ENCODE measurements around the gene DNAI1.

Gene DNAI1

DNA sequence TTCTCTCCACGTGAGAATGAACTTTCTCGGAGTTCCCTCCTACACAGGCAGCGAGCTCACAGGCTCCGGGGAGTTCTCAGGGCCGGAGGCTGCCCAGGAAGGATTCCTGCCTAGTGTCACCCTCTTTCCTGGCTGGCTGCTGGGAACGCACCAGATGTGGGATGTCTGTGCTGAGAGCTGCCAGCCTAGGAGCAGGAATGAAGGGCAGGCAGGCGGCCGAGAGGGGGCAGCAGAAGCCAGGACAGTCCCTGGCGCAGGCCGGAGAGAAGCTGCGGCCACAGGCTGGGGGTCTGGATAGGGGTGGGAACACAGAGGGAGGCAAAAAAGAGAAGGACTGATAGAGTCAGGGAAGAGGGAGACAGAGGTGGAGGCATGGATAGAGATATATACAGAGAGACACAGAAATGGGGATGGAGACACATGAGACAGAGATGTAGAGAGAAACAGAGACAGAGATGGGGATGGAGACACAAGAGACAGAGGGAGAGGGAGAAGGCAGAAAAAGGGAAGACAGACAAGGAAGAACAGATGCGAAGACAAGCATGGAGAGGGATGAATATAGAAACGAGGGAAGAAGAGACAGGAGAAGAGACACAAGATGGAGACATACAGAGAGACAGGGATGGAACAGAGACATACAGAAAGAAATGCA lies 89.5 kb downstream of the DNAI1 start:
- DNase-seq = peak; percentile 78

DNA sequence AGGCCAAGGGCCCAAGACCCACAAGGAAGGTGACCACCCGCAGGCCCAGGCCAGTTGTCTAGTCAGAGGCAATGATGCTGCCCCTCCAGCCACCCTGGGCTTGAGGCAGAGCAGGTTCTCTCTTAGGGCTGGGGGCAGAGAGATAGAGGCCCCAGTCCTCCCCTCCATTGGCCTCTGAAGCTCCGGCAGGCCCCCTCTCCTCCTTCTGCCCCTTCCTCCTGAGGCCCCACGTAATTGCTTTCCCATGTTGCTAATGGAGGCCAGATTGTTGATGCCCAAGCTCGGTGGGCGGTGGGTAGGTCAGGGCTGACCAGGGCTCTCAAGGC lies 90.8 kb downstream of the DNAI1 start:
- DNase-seq = no peak

DNA sequence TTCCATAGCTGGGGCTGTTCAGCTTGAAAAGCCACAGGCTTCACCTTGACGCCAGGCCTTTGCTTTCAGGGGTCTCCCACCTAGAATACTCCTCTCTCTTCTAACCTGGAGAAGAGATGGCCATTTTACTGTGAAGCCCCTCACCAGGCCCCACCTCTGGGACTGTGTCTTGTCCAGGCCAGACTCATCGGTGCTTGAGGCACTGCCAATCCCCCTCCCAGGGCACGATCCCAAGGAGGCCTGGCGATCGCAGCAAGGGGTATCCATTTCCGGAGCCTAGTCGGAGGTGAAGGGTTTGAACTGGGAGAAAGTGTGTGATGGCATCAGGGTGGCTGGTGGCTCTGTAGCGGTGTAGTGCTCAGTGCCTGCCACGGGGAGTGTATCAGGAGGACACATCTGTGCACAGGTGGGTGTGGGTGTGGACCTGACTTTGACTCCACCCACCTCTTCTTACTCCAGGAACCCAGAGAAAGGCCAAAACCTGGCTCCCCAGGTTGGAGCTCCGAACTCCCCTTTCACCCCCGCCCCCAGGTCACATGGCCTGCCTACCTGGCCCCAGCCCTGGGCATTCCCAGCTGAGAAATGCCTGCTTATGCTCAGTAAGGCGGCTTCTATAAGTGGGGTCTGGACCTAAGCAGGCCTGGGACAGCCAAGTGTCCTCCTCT lies 91.5 kb downstream of the DNAI1 start:
- DNase-seq = no peak

DNA sequence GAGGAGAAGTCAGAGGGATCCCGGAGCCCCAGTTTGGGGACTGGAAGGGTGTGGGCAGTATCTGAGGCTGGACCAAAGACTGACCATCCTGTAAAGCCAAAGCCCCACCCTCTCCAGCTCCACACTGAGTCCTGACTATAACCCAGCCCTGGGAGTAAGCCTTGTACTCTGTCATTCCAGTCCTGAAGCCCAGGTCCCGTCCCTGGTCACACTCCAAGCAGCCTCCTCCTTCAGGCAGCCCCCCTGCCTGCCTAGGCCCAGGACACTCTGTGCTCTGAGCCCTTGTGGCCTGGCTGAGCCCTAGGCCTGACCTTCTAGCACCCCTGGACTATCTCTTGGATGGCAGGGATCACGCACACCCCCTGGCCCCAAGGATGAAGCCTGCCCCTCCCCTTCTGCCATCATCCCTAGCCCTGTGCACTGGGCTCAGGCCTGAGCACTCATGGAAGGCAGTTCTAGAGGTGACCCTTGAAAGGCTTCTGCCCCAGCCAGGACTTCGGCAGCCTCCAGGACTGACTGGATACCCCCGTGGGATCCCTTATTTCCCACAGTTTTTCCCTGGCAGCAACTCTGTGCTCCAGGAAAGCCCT lies 92.2 kb downstream of the DNAI1 start:
- no peak for DNase-seq

DNA sequence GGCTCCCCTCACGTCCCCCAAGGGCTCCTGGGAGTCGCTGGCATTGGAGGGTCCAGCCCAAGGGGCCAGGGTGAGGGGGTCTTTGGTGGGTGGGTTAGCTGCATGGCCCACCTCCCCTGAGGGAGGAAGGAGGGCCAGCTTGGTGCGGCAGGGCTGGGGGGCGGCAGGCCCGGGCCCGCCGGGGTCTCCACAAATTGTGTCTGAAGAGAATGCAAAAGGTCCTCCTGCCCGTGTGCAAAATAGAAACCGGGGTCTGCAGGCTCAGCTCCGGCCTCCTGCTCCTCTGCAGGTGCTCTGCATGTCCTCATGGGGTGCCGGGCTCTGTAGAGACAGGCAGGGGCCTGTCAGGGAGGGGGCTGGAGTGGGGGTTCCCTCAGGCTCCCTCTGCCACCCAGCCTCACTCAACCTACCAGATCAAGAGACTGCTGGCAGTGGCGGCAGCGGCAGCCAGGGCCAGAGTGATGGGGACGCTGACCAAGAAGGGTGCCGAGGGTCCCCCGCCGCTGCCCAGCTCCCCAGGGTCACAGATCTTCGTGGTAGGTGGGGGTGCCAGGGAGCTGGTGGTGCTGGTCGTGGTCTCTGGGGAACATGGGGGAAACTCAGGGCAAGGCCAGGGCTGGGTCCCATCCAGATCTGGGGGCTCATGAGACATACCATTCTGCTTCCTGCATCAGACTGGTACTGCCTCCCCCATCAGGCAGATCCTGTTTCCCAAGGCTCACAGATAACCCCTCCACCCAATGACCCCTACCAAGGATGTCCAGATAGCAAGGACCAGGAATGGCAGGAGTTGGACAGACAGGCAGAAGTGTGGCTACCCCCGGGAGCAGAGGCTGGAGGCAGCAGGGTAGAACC lies 93.4 kb downstream of the DNAI1 start:
- no peak for DNase-seq

DNA sequence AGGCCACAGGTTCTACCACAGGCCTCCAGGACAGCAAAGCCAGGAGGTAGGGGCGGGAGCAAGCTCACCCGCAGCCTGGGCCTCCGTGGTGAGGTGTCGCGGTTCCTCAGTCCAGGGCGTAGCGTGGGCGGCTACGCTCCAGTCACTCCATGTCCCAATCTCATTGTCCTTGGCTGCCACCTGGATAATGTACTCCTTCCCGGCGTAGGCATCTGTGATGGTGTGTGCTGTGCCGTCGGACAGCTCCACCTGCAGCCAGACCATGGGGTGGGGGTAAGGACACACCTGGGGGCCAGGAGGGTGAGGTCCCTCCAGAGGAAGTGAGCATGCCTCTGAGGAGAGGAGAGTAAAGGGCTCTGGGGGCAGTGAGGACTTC lies 94.0 kb downstream of the DNAI1 start:
- DNase-seq = no peak

DNA sequence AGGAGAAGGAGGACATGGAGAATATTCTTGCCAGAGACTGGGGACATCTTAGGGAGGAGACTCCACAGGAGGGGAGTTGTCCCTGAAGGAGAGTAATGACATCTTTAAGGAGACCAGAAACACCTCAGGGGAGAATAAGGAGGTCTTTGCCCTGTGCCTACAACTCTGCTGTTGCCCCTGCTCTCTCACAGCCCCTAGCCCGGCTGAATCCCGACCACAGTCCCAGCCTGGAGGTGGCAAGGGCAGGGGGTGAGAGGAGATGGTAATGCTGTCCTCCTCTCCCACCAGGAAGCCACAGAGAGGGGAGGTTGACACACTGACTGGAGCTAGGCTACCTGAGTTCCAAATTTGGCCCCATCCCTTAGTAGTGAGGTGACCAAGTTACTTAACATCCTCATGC lies 94.4 kb downstream of the DNAI1 start:
- no peak for DNase-seq

DNA sequence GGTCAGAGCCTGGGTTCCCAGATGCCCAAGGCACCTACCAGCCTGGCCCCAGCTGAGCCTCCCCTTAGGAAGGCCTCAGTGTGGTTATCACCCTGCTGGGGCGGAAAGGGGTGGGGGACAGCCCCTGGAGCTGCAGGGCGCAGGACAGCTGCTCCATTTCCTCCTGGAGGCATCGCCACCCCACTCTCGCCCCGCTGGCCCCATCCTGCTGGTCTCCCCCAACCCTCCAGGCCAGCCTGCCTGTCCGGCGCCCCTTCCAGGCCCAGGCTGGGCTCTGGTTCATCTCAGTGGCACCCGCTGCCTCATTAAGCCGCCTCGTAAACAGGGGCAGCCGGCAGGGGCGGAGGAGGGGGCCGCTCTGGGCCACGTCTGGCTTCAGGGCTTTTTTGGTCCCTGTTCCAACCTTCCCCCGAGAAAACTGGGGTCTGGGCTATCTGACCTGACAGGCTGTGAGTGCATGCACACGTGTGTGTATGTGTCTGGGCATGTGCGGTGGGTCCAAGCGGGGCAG lies 95.0 kb downstream of the DNAI1 start:
- no peak for DNase-seq

DNA sequence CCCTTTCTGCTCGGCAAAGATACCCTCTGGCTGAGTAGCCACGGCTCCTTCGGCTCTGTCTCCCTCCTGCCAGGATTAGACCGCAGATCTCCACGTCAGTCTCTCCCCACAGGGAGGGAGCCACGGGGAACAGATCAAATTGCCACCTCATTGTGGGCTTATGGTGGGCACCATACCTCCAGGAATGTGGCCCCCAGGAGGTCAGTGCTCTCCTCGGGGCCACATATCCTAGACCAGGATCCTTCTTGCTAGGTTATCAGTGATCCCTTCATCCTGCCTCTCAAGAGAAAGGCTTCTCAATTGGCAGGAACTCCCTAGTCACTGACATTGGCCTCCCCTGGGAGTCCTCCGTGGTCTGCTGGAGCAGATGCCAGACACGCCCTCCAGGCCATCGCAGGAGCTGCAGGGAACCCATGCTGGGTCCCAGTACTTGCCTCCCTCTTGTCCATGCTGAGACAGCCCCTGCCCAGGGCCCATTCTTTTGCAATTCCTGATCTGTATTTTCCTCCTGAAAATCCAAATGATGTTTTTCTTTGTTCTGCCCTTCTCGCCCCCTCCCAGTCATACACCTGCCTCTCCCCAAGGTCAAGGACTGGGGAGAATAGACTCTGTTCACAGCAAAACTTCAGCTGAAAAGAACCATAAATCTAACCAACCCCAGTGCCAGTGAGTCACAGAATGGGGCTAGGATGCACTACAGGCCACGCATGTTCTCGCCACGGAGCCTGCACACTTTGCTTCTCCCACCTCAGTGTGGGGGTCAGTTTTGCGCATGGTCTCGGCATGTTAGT lies 95.8 kb downstream of the DNAI1 start:
- DNase-seq = peak; percentile 81

DNA sequence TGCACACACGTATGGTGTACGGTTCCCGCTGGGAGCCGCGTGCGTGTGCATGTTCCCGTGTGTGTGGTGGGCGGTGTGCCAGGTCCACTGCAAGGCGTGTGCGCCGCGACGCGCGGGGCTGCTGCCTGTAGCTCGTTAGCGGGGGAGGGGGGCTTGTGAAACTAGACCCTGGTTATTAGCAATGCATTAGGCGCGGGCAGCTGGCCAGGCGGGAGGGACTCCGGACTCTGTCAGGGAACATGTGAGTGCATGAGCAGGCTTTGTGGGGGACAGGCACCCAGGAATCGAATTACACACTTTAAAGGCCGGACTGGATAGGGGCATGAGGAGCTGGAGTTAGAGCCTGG lies 96.4 kb downstream of the DNAI1 start:
- peak; percentile 68 for DNase-seq

DNA sequence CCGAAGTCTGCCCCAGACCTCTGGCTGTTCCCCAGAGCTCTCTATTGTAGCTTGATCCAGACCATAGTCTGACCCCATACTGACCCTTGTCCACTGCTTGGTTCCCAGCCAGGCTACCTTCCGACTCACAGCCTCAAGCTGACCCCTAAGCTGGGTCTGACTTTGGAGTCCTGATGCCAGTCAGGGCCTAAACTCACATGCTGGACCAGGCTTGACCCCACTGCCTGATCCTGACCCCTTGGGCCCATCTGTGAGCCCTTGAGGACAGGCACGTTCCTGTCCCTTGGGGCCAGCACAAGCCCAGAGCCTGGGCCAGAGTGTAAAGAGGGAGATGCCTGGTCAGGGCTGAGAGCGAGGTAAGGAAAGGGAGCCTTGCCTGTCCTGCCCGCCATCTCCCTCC lies 96.9 kb downstream of the DNAI1 start:
- no peak for DNase-seq

DNA sequence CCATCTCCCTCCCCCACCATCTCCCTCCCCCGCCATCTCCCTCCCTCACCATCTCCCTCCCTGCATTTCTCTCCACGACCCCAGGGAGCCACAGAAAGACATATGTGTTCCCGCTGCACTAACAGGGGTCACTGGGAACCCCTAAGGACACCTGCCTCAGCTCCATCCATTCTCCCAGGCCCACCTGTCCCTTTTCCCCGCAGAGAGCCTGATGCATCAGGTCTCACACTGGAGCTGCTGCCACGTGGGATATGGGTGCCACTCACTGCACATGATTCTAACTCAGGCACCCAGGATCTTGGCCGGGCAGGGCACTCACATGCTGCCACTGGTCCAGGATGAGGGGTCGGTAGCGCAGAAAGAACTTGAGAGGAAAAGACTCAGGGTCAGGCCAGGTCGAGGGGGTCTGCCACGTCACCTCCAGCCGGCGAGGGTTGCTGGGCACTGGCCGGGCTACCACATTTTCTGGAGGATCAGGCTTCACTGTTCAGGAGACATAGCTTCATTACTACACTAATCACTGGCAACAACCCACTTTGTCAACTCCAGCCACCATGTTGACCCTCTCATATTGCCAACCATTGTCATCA lies 97.4 kb downstream of the DNAI1 start:
- DNase-seq = no peak

DNA sequence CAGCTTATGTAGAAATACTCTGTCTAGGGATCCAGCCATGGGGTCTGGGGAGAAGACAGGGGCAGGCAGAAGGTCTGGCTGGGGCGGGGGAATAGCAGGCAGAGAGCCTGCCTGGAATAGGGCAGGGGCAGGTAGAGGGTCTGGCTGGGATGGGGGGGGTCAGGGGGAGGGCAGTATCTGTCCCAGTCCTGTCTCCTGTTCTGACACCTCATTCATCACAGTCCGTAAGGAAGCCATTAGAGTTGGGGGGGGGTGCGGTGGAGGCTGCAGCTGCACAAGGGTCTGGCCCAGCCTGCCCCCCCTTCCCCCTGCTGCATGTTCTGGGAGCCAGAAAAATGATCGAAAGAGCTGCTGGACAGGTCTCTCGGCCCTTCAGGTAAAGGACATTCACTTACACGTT lies 98.3 kb downstream of the DNAI1 start:
- DNase-seq = no peak

DNA sequence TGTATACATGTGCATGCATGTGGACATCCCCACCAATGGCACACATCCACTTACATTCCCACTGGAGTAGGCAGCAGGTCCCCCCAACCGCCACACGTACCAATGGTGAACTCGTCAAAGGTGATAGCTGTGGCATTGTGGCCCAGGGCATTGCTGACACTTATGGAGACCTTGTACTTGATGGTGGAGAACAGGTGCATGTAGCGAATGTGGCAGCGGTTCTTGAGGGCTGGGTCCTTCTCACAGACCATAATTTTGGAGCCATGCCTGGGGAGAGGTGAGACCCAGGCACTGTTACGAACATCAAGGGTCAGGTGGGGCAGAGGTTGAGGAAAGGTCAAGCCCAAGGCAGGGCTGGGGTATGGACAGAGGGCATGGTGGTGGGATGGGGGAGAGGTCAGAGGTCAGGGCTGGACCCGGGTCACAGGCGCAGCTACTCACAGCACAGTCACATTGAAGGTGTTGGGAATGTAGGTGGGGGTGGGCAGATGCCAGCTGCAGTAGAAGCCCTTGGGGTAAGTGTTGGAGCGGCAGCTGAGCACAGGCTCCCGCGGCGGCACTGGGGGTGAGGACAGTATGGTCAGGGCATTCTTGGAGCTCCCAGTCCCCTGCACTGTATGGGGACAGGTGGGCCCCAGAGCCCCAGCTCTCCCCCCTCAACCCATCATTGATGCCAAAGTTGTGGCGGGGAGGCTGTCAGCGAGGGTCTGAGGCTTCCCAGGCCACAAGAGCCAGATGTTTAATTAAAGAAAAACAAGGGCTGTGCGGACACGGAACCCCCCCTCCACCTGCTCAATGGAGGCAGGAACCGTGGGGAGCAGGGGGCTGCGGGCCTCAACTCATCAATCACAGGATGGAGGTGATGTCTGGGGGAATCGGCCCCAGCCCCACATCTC lies 99.1 kb downstream of the DNAI1 start:
- no peak for DNase-seq

DNA sequence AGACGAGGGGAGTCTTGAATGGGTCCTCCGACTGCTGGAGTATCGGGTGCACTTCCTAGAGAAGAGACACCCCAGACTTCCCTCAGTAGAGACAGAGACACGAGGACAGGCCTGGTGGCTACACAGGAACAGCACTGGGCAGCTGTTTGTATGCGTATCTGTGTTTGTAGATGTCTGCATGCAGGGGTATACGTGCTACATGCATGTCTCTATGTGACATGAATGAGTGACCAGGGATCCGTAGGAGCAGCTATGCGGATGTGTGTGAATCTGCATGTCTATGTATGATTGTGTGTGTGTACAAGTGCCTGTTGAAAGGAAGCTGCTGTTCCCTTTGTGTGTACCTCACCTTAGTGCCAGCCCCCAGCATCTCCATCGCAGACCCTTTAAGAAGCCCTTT lies 99.8 kb downstream of the DNAI1 start:
- DNase-seq = no peak

DNA sequence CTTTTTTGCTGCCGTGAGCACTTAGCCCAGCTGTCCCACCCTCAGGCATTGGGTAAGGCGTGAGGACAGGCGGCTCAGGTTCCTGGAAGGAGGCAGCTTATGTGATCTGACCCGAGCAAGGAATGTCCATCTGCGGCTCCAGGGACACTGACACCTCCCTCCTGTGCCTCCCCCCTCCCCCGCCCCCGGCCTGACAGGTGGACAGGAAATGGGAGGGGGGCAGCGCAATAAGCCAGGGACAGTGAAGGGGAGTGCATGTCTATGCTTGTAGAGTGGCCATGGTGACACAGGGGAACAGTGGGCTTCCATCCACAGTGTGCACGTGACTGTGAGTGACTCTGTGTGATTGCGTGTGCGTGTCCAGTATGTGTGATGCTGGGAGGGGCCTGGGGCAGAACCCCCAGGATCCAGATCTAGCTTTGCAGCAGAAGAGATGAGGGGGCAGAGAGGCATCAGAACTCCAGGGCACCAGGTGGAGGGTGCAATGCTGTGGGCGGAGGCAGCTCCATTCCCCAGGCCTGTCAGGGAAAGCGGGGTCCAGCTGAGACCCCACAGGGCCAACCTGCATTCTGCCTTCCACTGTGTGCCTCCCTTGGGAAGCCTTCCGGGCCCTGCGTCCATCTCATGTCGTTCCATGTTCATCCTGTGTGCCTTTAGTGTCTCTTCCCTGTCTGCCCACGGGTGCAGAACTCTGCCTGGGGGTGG lies 100.5 kb downstream of the DNAI1 start:
- peak; percentile 33 for DNase-seq

DNA sequence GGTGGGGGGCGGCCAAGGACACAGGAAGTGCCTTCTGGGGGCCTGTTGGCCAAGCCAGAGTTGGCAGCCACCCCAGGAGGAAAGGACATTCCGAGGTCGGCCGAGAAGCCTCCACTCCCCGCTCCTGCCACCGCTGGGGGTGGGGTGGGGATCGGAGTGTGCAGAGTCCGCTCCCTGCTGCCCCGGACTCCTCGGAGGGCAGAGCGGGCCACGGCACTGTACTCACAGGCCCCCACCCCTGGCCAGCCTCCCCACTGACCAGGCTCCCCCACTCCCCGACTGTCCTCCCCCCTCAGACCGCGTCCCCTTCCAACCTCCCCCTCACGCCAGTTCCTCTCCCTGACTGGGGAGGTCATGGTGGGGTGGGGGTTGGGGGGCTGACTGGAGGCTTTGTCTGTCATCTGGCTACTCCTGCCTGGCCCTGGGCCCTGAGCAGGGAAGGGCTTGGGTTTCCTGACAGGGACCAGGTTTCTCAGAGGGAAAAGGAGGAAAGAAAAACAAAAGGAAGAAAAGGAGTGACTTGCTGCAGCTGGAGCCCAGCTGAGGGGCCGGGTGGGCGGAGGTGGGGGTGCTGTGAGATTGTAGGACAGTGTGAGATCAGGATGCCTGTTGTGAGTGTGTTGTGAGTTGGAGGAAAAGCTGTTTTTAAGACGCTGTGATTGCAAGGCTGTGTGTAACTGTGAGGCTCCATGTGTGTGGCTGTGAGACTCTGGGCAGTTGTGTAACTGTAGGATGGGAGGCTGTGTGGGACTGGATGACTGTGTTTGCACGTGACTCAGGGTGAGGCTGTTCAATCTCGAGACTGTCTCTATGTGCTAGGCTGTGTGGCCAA lies 101.2 kb downstream of the DNAI1 start:
- DNase-seq = no peak

DNA sequence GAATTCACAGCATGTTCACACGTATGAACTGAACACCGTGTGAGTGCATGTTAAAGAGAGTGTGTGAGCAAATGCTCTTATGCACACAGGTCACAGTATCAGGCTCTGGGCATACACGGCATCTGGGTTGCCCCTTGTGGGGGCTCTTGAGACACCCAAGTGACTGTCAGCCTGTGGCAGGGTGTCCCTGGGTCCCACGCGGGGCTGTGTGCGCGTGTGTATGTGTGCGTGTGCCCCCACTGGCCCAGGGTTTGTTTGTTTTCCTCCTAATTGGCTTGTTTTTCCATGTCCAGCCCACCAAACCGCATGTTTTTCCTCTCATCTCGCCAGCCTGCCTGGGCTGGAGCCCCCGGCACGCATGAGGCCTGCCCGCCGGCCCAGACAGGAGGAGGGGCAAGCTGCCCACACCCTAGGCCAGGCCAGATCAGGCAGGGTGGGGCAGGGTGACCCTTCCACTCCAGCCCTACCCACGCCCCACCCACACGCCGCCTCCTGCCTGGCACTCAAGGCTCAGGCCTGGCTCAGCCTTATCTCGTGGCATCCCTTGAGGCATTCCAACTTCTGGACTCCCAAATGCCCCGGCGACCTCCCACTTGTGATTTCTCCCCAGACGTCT lies 102.1 kb downstream of the DNAI1 start:
- DNase-seq = no peak

DNA sequence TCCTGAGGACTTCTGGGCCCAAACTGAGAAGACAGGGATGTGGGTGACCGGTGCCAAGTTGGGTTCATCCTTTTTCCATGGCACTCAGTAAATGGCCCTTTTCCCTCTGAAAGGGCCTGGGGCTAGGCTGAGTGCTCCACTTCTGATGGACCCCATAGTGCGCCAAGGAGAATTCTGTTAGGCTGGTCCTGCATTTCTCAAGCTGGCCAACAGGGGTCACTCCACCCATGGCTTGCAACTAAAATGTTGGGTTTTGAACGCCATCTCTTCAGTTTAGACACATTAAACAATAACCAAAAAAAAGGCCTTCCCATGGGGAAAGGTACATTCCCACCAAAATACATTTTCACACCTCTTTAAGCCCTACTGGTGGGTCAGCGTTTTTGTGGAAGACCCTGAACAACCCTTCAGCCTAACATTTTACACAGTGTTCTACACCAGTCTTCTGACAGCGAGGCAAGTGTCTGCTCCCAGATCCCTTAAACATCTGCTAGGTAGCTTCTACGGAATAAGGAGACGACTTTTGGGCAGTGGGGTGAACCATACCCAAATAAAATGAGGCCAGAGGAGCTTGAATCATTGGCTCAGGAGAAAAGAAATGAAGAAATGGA lies 103.6 kb downstream of the DNAI1 start:
- DNase-seq = peak; percentile 32
